ENCODE results near the gene CBX5.
"Not testable (repeated sequence)": the region's sequence is repeated elsewhere in the genome, so short reads cannot be mapped to it uniquely, and the experiment has no call there.

Gene CBX5

GRCh38 chr12:54294152-54294952, 14.4 kb upstream of the CBX5 start:
- peak; percentile 62 for DNase-seq

- no peak for DNase-seq
Observed at GRCh38 chr12:54292931-54293241, 13.0 kb upstream of the CBX5 start.

- DNase-seq: no peak
Observed at GRCh38 chr12:54292083-54292930, 12.4 kb upstream of the CBX5 start.

GRCh38 chr12:54287261-54288157, 7.6 kb upstream of the CBX5 start:
- DNase-seq: no peak

GRCh38 chr12:54286042-54287030, 6.4 kb upstream of the CBX5 start:
- DNase-seq: no peak

GRCh38 chr12:54285150-54286041, 5.5 kb upstream of the CBX5 start:
- no peak for DNase-seq

GRCh38 chr12:54284070-54284780, 4.3 kb upstream of the CBX5 start:
- DNase-seq: not testable (repeated sequence)

GRCh38 chr12:54282949-54283593, 3.1 kb upstream of the CBX5 start:
- DNase-seq: peak; percentile 39

GRCh38 chr12:54281694-54282093, 1.8 kb upstream of the CBX5 start:
- DNase-seq: not testable (repeated sequence)

- DNase-seq: not testable (repeated sequence)
Observed at GRCh38 chr12:54281261-54281638, 1.3 kb upstream of the CBX5 start.

- peak; percentile 83 for DNase-seq
Observed at GRCh38 chr12:54280468-54281260, 742 bp upstream of the CBX5 start, which contains the start of gene HNRNPA1. Gene HNRNPA1 (plus strand): TSS chr12:54280726. CDS start chr12:54280808, 82 bp downstream.

- DNase-seq: no peak
Observed at GRCh38 chr12:54279227-54279631, 693 bp downstream of the CBX5 start.

GRCh38 chr12:54277823-54278276, 2.1 kb downstream of the CBX5 start:
- DNase-seq: no peak

GRCh38 chr12:54276368-54276767, 3.6 kb downstream of the CBX5 start:
- DNase-seq: no peak

GRCh38 chr12:54273981-54274380, 5.9 kb downstream of the CBX5 start:
- no peak for DNase-seq

- DNase-seq: no peak
Observed at GRCh38 chr12:54272214-54272613, 7.7 kb downstream of the CBX5 start.

- DNase-seq: no peak
Observed at GRCh38 chr12:54270345-54270744, 9.6 kb downstream of the CBX5 start.

- no peak for DNase-seq
Observed at GRCh38 chr12:54266852-54267251, 13.1 kb downstream of the CBX5 start.
